WERI-Rb-1 (cell line): ENCODE data around the gene AIM2.
"Not testable (repeated sequence)": the region's sequence is repeated elsewhere in the genome, so short reads cannot be mapped to it uniquely, and the experiment has no call there.

Experiments used
- DNase-seq: peaks from one replicate; pipeline ENCODE4 v3.0.0-alpha.2; 2020
- H3K27ac ChIP-seq: fragments of 250-450 bp; sonication (Bioruptor Pico); 2 replicates; pipeline ENCODE4 v1.5.1; 2020; ENCODE audit warnings: mild to moderate bottlenecking, moderate library complexity
- H3K27me3 ChIP-seq: fragments of 250-450 bp; sonication (Bioruptor Pico); 2 replicates; pipeline ENCODE4 v1.5.1; 2021; ENCODE audit warnings: mild to moderate bottlenecking, low read depth, moderate library complexity; ENCODE audit not compliant: insufficient read depth, severe bottlenecking
- H3K36me3 ChIP-seq: fragments of 250-450 bp; sonication (Bioruptor Pico); 2 replicates; pipeline ENCODE4 v1.5.1; 2020; ENCODE audit warnings: mild to moderate bottlenecking, moderate library complexity
- H3K4me3 ChIP-seq: 2 replicates; pipeline ENCODE4 v1.5.1; 2011; ENCODE audit warnings: low read depth, mild to moderate bottlenecking, control low read depth, low read length
- H3K9me3 ChIP-seq: fragments of 250-450 bp; sonication (Bioruptor Pico); 2 replicates; pipeline ENCODE4 v1.5.1; 2021; ENCODE audit warnings: mild to moderate bottlenecking, moderate library complexity; ENCODE audit not compliant: severe bottlenecking
- CTCF ChIP-seq: IDR thresholded peaks from 2 replicates; pipeline ENCODE4 v1.5.1; 2011; ENCODE audit warnings: low read depth, mild to moderate bottlenecking, control low read depth, inconsistent platforms, low read length

AIM2 gene

GRCh38 chr1:159065106-159065505 lies 11.5 kb downstream of the AIM2 start:
- Histone ChIP-seq H3K27ac (no peak overlapping the region), H3K27me3 (peaks cover 98% of the 10 kb centered on the region), H3K36me3 (no peaks in the 10 kb centered on the region), H3K4me3 (no peak overlapping the region), H3K9me3 (peaks cover 4% of the 10 kb centered on the region)
- no peak for DNase-seq
- TF ChIP-seq CTCF, result no peak

GRCh38 chr1:159058751-159059150 lies 17.8 kb downstream of the AIM2 start:
- no peak overlapping the region for H3K27ac ChIP-seq
- H3K27me3 ChIP-seq, result peaks cover 92% of the 10 kb centered on the region
- no peaks in the 10 kb centered on the region for H3K9me3 ChIP-seq
- H3K4me3 ChIP-seq, result no peak overlapping the region
- no peaks in the 10 kb centered on the region for H3K36me3 ChIP-seq
- no peak for TF ChIP-seq CTCF
- DNase-seq, result no peak

GRCh38 chr1:159056069-159056698 lies 20.4 kb downstream of the AIM2 start:
- Histone ChIP-seq H3K9me3 (no peaks in the 10 kb centered on the region), H3K27me3 (peaks cover 92% of the 10 kb centered on the region), H3K4me3 (no peak overlapping the region), H3K27ac (no peak overlapping the region), H3K36me3 (no peaks in the 10 kb centered on the region)
- no peak for DNase-seq
- TF ChIP-seq CTCF, result peak; percentile 37; the same call in 1 of the 2 replicates

- Histone ChIP-seq H3K27me3 (peaks cover 92% of the 10 kb centered on the region), H3K9me3 (no peaks in the 10 kb centered on the region), H3K4me3 (no peak overlapping the region), H3K27ac (no peak overlapping the region), H3K36me3 (no peaks in the 10 kb centered on the region)
- TF ChIP-seq CTCF, result no peak
- DNase-seq, result no peak
Observed at GRCh38 chr1:159055181-159055641, 21.4 kb downstream of the AIM2 start.

- H3K36me3 ChIP-seq, result no peaks in the 10 kb centered on the region
- H3K27me3 ChIP-seq, result peaks cover 87% of the 10 kb centered on the region
- H3K9me3 ChIP-seq, result no peaks in the 10 kb centered on the region
- DNase-seq, result no peak
- no peak for TF ChIP-seq CTCF
- H3K27ac ChIP-seq, result no peak overlapping the region
- H3K4me3 ChIP-seq, result no peak overlapping the region
Observed at GRCh38 chr1:159054427-159054826, 22.1 kb downstream of the AIM2 start.

GRCh38 chr1:159051436-159051835 lies 25.1 kb downstream of the AIM2 start:
- DNase-seq, result no peak
- TF ChIP-seq CTCF, result no peak
- Histone ChIP-seq H3K27ac (no peak overlapping the region), H3K4me3 (no peak overlapping the region), H3K36me3 (no peaks in the 10 kb centered on the region), H3K27me3 (peaks cover 70% of the 10 kb centered on the region), H3K9me3 (no peaks in the 10 kb centered on the region)

GRCh38 chr1:159046486-159046885 lies 30.1 kb downstream of the AIM2 start:
- DNase-seq, H3K9me3 ChIP-seq, H3K4me3 ChIP-seq, H3K27ac ChIP-seq, H3K36me3 ChIP-seq: not testable (repeated sequence)
- H3K27me3 ChIP-seq, result peaks cover 42% of the 10 kb centered on the region
